Activated naive CD8-positive, alpha-beta T cell treated with anti-CD3 and anti-CD28 coated beads, Interleukin-2, amount 10 ng/mL, durations not matched to agents 7 days and 5 days (primary cell): ENCODE results near the gene MESP2. TPM values are rescaled to one million over a fixed set of nuclear protein-coding genes. Genes with fewer than 3 reads are reported as not detected.
A peak's percentile ranks its signal among the peaks of the same experiment; 100 is the strongest.

Experiments used
- ATAC-seq: fragments of 150-1000 bp; cut with Tn5 transposase; one replicate; pipeline ENCODE4 v1.10.0; 2021; ENCODE audit warnings: low read depth, moderate library complexity
- POLR2A ChIA-PET: fragments of 350-600 bp; sonication (Branson Sonifier 250); formaldehyde crosslinking; loops from one replicate; lab custom pipeline; 2021; ENCODE audit warnings: antibody characterized with exemption; lab: Charles Lee
- DNase-seq: peaks from one replicate; pipeline ENCODE4 v3.0.0; 2021
- H3K27ac Mint-ChIP-seq: one replicate; pipeline ENCODE4 v1.8.0; 2022; ENCODE audit warnings: mild to moderate bottlenecking, mixed read lengths
- H3K27me3 Mint-ChIP-seq: one replicate; pipeline ENCODE4 v1.8.0; 2022; ENCODE audit warnings: mild to moderate bottlenecking, moderate library complexity, mixed read lengths
- H3K36me3 Mint-ChIP-seq: one replicate; pipeline ENCODE4 v1.8.0; 2021; ENCODE audit warnings: mild to moderate bottlenecking, mixed read lengths
- H3K4me1 Mint-ChIP-seq: one replicate; pipeline ENCODE4 v1.8.0; 2021; ENCODE audit warnings: mixed read lengths
- H3K4me3 Mint-ChIP-seq: one replicate; pipeline ENCODE4 v1.8.0; 2022; ENCODE audit warnings: mild to moderate bottlenecking, moderate library complexity, mixed read lengths
- H3K9me3 Mint-ChIP-seq: one replicate; pipeline ENCODE4 v1.8.0; 2021; ENCODE audit warnings: mixed read lengths
- total RNA-seq, 2 experiments: library from RNA; stranded (reverse); gene quantifications; one replicate each; pipeline ENCODE4 v1.2.3, GENCODE V29; 2021

MESP2 gene
- total RNA-seq, 2 experiments from 2014 or later: not detected

DNA sequence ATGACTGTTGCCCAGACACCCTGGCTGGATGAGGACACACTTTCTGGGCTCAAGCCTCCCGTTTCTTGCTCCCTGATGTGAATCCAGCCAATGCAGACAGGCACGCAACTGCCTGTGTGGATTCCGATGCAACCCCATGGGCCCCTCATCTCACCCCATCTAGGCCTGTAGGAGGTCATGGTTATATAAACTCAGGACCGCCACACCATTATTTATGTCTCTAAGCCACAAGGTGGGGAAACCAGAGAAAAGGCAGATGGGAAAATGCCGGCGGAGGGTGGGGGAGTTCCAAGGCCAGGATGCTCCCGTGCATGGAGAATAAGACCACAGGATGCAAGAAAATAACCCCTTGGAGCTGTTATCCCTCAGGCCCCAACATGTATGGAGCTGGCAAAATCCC, 27.1 kb upstream of the MESP2 start:
- Mint-ChIP-seq H3K36me3 (peaks cover 2% of the 10 kb centered on the region), H3K27me3 (peaks cover 21% of the 10 kb centered on the region), H3K4me3 (no peak overlapping the region), H3K27ac (no peak overlapping the region), H3K9me3 (no peaks in the 10 kb centered on the region), H3K4me1 (peaks cover 2% of the 10 kb centered on the region)
- POLR2A ChIA-PET: interaction anchor here (1.0 kb wide), 1 partner anchor 145 kb away, joined by 3 read pairs; the partner anchor contains the start of gene AP3S2
- ATAC-seq (no peak), DNase-seq (no peak)

DNA sequence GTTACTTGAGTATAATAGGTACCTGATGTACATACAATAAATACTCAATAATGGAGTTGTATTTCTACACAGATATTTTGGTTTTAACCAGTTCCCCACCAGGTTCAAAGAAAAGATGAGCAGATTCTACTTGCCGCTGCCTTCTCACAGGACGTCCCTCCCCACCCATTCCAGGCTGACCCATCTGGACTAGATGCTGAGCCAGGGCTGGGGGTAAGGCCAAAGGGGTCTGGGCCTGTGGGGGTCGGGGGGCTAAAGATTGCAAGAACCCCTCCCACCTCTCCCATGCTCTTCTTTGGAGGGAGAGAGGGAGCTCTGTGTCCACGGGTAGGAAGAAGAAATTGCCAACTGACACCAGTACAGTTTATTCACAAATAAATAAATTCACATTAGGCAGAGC, 26.6 kb upstream of the MESP2 start:
- ATAC-seq: no peak
- Mint-ChIP-seq H3K36me3 (peaks cover 2% of the 10 kb centered on the region), H3K9me3 (no peaks in the 10 kb centered on the region), H3K27ac (no peak overlapping the region), H3K4me1 (peaks cover 2% of the 10 kb centered on the region), H3K4me3 (peak overlapping the region; percentile 77), H3K27me3 (peaks cover 23% of the 10 kb centered on the region)
- DNase-seq: no peak
- POLR2A ChIA-PET: interaction anchor here (0.9 to 1.0 kb wide), 2 partner anchors 9 to 144 kb away, joined by 3 read pairs; partner anchors contain the start of gene AP3S2

- peak overlapping the region; percentile 73 for H3K27ac Mint-ChIP-seq
- peak overlapping the region; percentile 77 for H3K4me3 Mint-ChIP-seq
- H3K9me3 Mint-ChIP-seq: no peaks in the 10 kb centered on the region
- POLR2A ChIA-PET: interaction anchor here (0.5 to 1.0 kb wide), 3 partner anchors 10 to 148 kb away, joined by 3 read pairs; partner anchors contain the start of gene AP3S2
- peaks cover 2% of the 10 kb centered on the region for H3K4me1 Mint-ChIP-seq
- peaks cover 27% of the 10 kb centered on the region for H3K27me3 Mint-ChIP-seq
- peaks cover 2% of the 10 kb centered on the region for H3K36me3 Mint-ChIP-seq
- no peak for DNase-seq
- peak; percentile 8 for ATAC-seq
Observed at GRCh38 chr15:89749951-89750559, 26.1 kb upstream of the MESP2 start.

DNA sequence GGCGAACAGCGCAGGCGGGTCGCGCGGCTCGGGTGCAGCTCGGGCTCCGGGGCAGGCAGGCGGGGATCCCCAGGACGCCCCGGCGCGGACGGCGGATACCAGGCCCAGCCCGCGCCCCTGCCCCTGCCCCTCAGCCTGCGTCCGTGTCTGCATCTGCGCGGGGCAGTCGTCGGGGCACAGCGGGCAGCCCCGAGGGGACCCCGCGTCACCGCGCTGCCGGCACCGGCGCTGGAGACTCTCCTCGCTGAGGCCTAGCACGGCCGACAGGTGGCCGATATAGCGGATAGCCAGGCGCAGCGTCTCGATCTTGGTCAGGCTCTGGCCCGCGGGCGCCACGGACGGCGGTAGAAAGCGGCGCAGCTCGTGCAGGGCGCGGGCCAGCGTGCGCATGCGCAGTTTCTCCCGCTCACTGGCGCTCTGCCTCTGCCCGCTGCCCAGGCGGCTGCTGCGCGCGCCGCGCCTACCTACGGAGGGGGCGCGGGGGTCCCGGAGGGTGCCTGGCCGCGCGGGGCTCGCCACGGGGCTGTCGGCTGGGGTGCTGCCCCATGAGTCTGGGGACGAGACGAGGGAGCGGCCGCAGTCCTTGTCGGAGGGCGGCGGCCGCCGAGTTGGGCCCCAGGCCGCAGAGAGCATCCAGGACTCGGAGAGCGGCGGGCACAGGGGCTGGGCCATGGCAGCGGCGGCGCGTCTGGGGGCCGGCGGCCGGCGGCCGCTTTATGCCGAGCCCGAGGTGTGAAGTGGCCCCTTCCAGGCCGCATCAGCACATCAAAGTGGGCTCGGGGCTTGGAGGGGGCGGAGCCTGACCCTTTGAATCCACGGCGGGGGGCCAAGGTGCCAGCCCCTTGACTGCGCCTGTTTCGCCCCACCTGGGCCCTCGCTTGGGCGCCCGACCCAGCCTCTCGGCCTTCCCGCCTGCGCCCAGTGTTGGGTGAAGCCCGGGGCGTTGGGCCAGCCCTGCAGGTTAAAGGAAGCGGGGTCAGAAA, 25.3 kb upstream of the MESP2 start, which contains the start of gene MESP1:
TSS of gene MESP1 (minus strand) at position 690 of the 983 bp plus-strand sequence. CDS start at position 672, 18 bp downstream.
- peak within 1 kb of the TSS; percentile 73 for H3K27ac Mint-ChIP-seq
- H3K4me1 Mint-ChIP-seq: peaks cover 2% of the 10 kb centered on the region
- peaks cover 27% of the 10 kb centered on the region for H3K27me3 Mint-ChIP-seq
- no peaks in the 10 kb centered on the region for H3K9me3 Mint-ChIP-seq
- POLR2A ChIA-PET: interaction anchor here (0.5 to 0.9 kb wide), 3 partner anchors 11 to 238 kb away, joined by 3 read pairs; no protein-coding TSS in a partner anchor
- H3K4me3 Mint-ChIP-seq: peak within 1 kb of the TSS; percentile 77
- peaks cover 2% of the 10 kb centered on the region for H3K36me3 Mint-ChIP-seq
- DNase-seq: peak; percentile 92
- ATAC-seq: peak; percentile 94

GRCh38 chr15:89751748-89752147, 24.4 kb upstream of the MESP2 start:
- ATAC-seq (no peak), DNase-seq (no peak)
- Mint-ChIP-seq H3K9me3 (no peaks in the 10 kb centered on the region), H3K36me3 (peaks cover 2% of the 10 kb centered on the region), H3K27me3 (peaks cover 27% of the 10 kb centered on the region), H3K4me3 (no peak overlapping the region), H3K27ac (no peak overlapping the region), H3K4me1 (peaks cover 2% of the 10 kb centered on the region)
- POLR2A ChIA-PET: interaction anchor here (0.6 to 1.5 kb wide), 2 partner anchors 10 to 237 kb away, joined by 3 to 5 read pairs; no protein-coding TSS in a partner anchor

DNA sequence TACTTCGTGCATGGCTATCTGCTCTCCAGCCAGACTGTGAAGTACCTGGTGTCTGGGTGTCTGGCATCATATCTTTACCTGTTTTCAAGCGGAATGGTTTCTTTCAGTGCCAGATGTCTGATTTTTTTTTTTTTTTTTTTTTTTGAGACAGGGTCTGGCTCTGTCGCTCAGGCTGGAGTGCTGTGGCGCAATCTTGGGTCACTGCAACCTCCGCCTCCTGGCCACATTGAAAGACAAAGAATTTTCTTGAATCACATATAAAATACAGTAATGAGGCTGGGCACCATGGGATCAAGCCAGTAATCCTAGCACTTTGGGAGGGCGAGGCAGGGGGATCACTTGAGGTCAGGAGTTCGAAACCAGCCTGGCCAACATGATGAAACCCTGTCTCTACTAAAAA, 22.3 kb upstream of the MESP2 start:
- DNase-seq: no peak
- Mint-ChIP-seq H3K9me3 (no peaks in the 10 kb centered on the region), H3K27ac (no peak overlapping the region), H3K36me3 (peaks cover 2% of the 10 kb centered on the region), H3K27me3 (peaks cover 26% of the 10 kb centered on the region), H3K4me1 (peaks cover 2% of the 10 kb centered on the region), H3K4me3 (no peak overlapping the region)
- POLR2A ChIA-PET: no interaction called here
- no peak for ATAC-seq

DNA sequence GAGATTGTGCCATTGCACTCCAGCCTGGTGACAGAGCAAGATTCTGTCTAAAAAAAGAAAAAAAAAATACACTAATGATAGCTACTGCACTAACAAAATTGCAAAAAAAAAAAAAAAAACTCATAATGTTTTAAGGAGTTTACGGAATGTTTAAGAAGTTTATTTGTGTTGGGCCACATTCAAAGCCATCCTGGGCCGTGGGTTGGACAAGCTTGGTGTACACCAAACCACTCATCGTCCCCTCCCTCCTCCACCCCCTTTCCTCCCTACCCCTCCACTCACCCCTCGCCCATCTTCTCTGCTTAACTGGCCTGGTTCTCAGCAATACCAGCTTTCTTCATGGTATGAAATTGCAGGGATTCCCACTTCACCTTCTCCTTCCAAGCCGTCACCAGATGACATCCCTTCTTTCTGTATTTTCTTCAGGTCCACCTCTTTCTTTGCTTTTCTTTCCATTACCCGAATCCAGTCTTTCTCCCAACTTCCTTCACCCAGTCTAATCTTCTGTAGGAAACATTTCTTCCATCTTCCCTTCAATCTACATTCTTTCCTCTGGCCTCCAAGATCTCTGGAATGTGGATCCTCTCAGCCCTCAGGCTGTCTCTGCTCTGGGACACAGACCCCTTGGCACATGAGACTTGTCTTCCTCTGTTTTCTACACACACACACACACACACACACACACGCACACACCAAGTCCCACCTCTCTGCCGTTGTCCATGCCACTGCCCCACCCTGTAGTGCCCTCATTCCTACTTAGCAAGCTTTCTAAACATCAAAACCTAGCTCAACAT, 21.6 kb upstream of the MESP2 start:
- peaks cover 19% of the 10 kb centered on the region for H3K27me3 Mint-ChIP-seq
- no peaks in the 10 kb centered on the region for H3K9me3 Mint-ChIP-seq
- ATAC-seq (no peak), DNase-seq (no peak)
- POLR2A ChIA-PET: interaction anchor here (0.7 kb wide), 1 partner anchor 27 kb away, joined by 3 read pairs; no protein-coding TSS in a partner anchor
- H3K27ac Mint-ChIP-seq: no peak overlapping the region
- peaks cover under 1% of the 10 kb centered on the region for H3K36me3 Mint-ChIP-seq
- no peak overlapping the region for H3K4me3 Mint-ChIP-seq
- H3K4me1 Mint-ChIP-seq: peaks cover under 1% of the 10 kb centered on the region

DNA sequence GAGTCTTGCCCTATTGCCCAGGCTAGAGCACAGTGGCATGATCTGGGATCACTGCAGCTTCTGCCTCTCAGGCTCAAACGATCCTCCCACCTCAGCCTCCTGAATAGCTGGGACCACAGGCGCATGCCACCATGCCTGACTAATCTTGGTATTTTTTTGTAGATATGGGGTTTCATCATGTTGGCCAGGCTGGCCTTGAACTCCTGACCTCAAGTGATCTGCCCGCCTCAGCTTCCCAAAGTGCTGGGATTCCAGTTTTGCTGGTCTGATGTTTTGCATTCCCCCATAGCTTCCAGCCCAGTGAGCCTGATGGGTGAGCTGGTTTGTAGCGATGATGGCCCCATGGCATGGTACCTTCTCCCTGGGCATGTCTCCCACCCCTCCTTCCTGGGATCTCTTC, 20.4 kb upstream of the MESP2 start:
- no peaks in the 10 kb centered on the region for H3K4me1 Mint-ChIP-seq
- ATAC-seq: no peak
- no peaks in the 10 kb centered on the region for H3K36me3 Mint-ChIP-seq
- no peak overlapping the region for H3K4me3 Mint-ChIP-seq
- H3K9me3 Mint-ChIP-seq: no peaks in the 10 kb centered on the region
- peaks cover 20% of the 10 kb centered on the region for H3K27me3 Mint-ChIP-seq
- POLR2A ChIA-PET: no interaction called here
- no peak overlapping the region for H3K27ac Mint-ChIP-seq
- no peak for DNase-seq

- Mint-ChIP-seq H3K4me1 (peaks cover 4% of the 10 kb centered on the region), H3K4me3 (no peak overlapping the region), H3K27ac (no peak overlapping the region), H3K27me3 (peaks cover 20% of the 10 kb centered on the region), H3K36me3 (no peaks in the 10 kb centered on the region), H3K9me3 (no peaks in the 10 kb centered on the region)
- DNase-seq (no peak), ATAC-seq (no peak)
- POLR2A ChIA-PET: no interaction called here
Observed at GRCh38 chr15:89756897-89757296, 19.2 kb upstream of the MESP2 start.

- POLR2A ChIA-PET: no interaction called here
- Mint-ChIP-seq H3K27me3 (peaks cover 12% of the 10 kb centered on the region), H3K9me3 (no peaks in the 10 kb centered on the region), H3K4me1 (peaks cover 4% of the 10 kb centered on the region), H3K27ac (no peak overlapping the region), H3K36me3 (no peaks in the 10 kb centered on the region), H3K4me3 (no peak overlapping the region)
- no peak for ATAC-seq
- DNase-seq: no peak
Observed at GRCh38 chr15:89758283-89758682, 17.8 kb upstream of the MESP2 start.

GRCh38 chr15:89758981-89759380, 17.2 kb upstream of the MESP2 start:
- peaks cover 4% of the 10 kb centered on the region for H3K4me1 Mint-ChIP-seq
- no peak for DNase-seq
- no peak for ATAC-seq
- no peaks in the 10 kb centered on the region for H3K9me3 Mint-ChIP-seq
- H3K4me3 Mint-ChIP-seq: no peak overlapping the region
- peaks cover 8% of the 10 kb centered on the region for H3K27me3 Mint-ChIP-seq
- POLR2A ChIA-PET: no interaction called here
- H3K36me3 Mint-ChIP-seq: no peaks in the 10 kb centered on the region
- no peak overlapping the region for H3K27ac Mint-ChIP-seq

- H3K27ac Mint-ChIP-seq: no peak overlapping the region
- H3K4me1 Mint-ChIP-seq: peaks cover 4% of the 10 kb centered on the region
- H3K9me3 Mint-ChIP-seq: no peaks in the 10 kb centered on the region
- no peak overlapping the region for H3K4me3 Mint-ChIP-seq
- ATAC-seq (no peak), DNase-seq (no peak)
- H3K27me3 Mint-ChIP-seq: peaks cover 3% of the 10 kb centered on the region
- H3K36me3 Mint-ChIP-seq: no peaks in the 10 kb centered on the region
- POLR2A ChIA-PET: no interaction called here
Observed at GRCh38 chr15:89759835-89760234, 16.3 kb upstream of the MESP2 start.
